Hepatocyte (in vitro differentiated cells): Measurements from ENCODE around the gene RECQL. TPM values are rescaled to one million over a fixed set of nuclear protein-coding genes. Genes with fewer than 3 reads are reported as not detected.
A peak's percentile ranks its signal among the peaks of the same experiment; 100 is the strongest.

Experiments
- DNase-seq: peaks from one replicate; pipeline ENCODE4 v3.0.0-alpha.2; 2016; ENCODE audit warnings: low spot score
- H2AFZ ChIP-seq: fragments of 200-600 bp; sonication (generic); 2 replicates; pipeline ENCODE4 v1.6.0; 2016; ENCODE audit warnings: antibody characterized with exemption, mild to moderate bottlenecking
- H3K27ac ChIP-seq: fragments of 200-600 bp; sonication (generic); 2 replicates; pipeline ENCODE4 v1.5.1; 2016; ENCODE audit warnings: mild to moderate bottlenecking
- H3K27me3 ChIP-seq: fragments of 200-600 bp; sonication (generic); 2 replicates; pipeline ENCODE4 v1.6.1; 2016
- H3K36me3 ChIP-seq: fragments of 200-600 bp; sonication (generic); replicated peaks from 2 replicates; pipeline ENCODE4 v1.5.1; 2016; ENCODE audit warnings: low read depth; ENCODE audit not compliant: insufficient read depth
- H3K4me1 ChIP-seq: fragments of 200-600 bp; sonication (generic); 2 replicates; pipeline ENCODE4 v1.5.1; 2016; ENCODE audit warnings: mild to moderate bottlenecking, moderate library complexity; ENCODE audit not compliant: insufficient read depth
- H3K4me2 ChIP-seq: fragments of 200-600 bp; sonication (generic); 2 replicates; pipeline ENCODE4 v1.6.0; 2016
- H3K4me3 ChIP-seq: fragments of 200-600 bp; sonication (generic); 2 replicates; pipeline ENCODE4 v1.5.1; 2016; ENCODE audit warnings: mild to moderate bottlenecking
- H3K79me2 ChIP-seq: fragments of 200-600 bp; sonication (generic); 2 replicates; pipeline ENCODE4 v1.6.0; 2017; ENCODE audit warnings: mild to moderate bottlenecking
- H3K9me2 ChIP-seq: fragments of 200-600 bp; sonication (generic); replicated peaks from 2 replicates; pipeline ENCODE4 v1.6.0; 2017; ENCODE audit warnings: mild to moderate bottlenecking; ENCODE audit not compliant: insufficient read depth
- H3K9me3 ChIP-seq: fragments of 200-600 bp; sonication (generic); 2 replicates; pipeline ENCODE4 v1.5.1; 2016; ENCODE audit warnings: low read depth, mild to moderate bottlenecking
- H4K20me1 ChIP-seq: fragments of 200-600 bp; sonication (generic); 2 replicates; pipeline ENCODE4 v1.6.0; 2016; ENCODE audit warnings: mild to moderate bottlenecking; ENCODE audit not compliant: insufficient read depth, poor library complexity, severe bottlenecking
- CTCF ChIP-seq: fragments of 200-600 bp; sonication (generic); IDR thresholded peaks from 2 replicates; pipeline ENCODE4 v1.5.1; 2016; ENCODE audit warnings: antibody characterized with exemption, mild to moderate bottlenecking; ENCODE audit not compliant: poor library complexity
- EZH2 ChIP-seq: fragments of 200-600 bp; sonication (generic); IDR thresholded peaks from 2 replicates; pipeline ENCODE4 v1.6.1; 2016; ENCODE audit warnings: antibody characterized with exemption, mild to moderate bottlenecking, borderline replicate concordance
- EZH2phosphoT487 ChIP-seq: fragments of 200-600 bp; sonication (generic); IDR thresholded peaks from one replicate; pipeline ENCODE4 v1.6.1; 2018; ENCODE audit warnings: antibody characterized with exemption, mild to moderate bottlenecking, low read depth, moderate library complexity; ENCODE audit not compliant: unreplicated experiment, severe bottlenecking
- WGBS: methylation state at CpG from one replicate; pipeline ENCODE4 v1.1.6; 2016; ENCODE audit warnings: low lambda C conversion rate; ENCODE audit errors: missing lambda C conversion rate; 5-methylcytosine and 5-hydroxymethylcytosine counted together
- polyA plus RNA-seq: library from polyadenylated mRNA; unstranded; fragments of >200 nt; fragmentation: Nextera tagmentation; extraction: Ambion mirVana; gene quantifications from 2 replicates; pipeline ENCODE4 v1.2.1, GENCODE V29; 2016
- total RNA-seq: library from RNA; depleted of rRNA; stranded (reverse); fragments of >200 nt; gene quantifications from 2 replicates; pipeline ENCODE4 v1.2.3, GENCODE V29; 2014

RECQL gene
- total and polyA plus RNA-seq, 2 experiments from 2014 or later, result 15.5 to 40.6 TPM

GRCh38 chr12:21453312-21453852 lies 48.1 kb downstream of the RECQL start:
- DNase-seq, result no peak
- WGBS, result 96% methylated on average over 4 of the region's 4 CpGs
- H3K36me3 ChIP-seq, result no peaks in the 10 kb centered on the region

GRCh38 chr12:21451529-21451928 lies 49.9 kb downstream of the RECQL start:
- Histone ChIP-seq H3K4me2 (no peak overlapping the region), H3K27ac (no peak overlapping the region), H3K79me2 (no peaks in the 10 kb centered on the region), H3K4me1 (no peaks in the 10 kb centered on the region), H3K36me3 (no peaks in the 10 kb centered on the region), H3K4me3 (no peak overlapping the region), H3K9me2 (no peaks in the 10 kb centered on the region), H3K9me3 (no peaks in the 10 kb centered on the region), H3K27me3 (no peaks in the 10 kb centered on the region), H2AFZ (no peak overlapping the region), H4K20me1 (no peaks in the 10 kb centered on the region)
- WGBS, result 39% methylated on average over 1 of the region's 1 CpG
- DNase-seq, result no peak
- TF ChIP-seq CTCF, result peak; percentile 5
- no peak for TF ChIP-seq EZH2

More at GRCh38 chr12:21453312-21453852, 48.1 kb downstream of the RECQL start:
- Histone ChIP-seq H3K27me3 (no peaks in the 10 kb centered on the region), H3K4me3 (no peak overlapping the region), H3K4me1 (no peaks in the 10 kb centered on the region), H3K9me2 (no peaks in the 10 kb centered on the region), H3K4me2 (no peak overlapping the region), H3K27ac (no peak overlapping the region), H3K9me3 (no peaks in the 10 kb centered on the region), H2AFZ (no peak overlapping the region), H3K79me2 (no peaks in the 10 kb centered on the region), H4K20me1 (no peaks in the 10 kb centered on the region)
- TF ChIP-seq EZH2 (no peak), CTCF (no peak), EZH2phosphoT487 (no peak)

- peak; percentile 99 for TF ChIP-seq EZH2phosphoT487
- TF ChIP-seq EZH2, result no peak
- Histone ChIP-seq H3K9me2 (no peaks in the 10 kb centered on the region), H3K36me3 (no peaks in the 10 kb centered on the region), H3K9me3 (no peaks in the 10 kb centered on the region), H4K20me1 (peaks cover 3% of the 10 kb centered on the region), H3K4me3 (no peak overlapping the region), H3K27ac (no peak overlapping the region), H3K4me2 (peak overlapping the region; percentile 11), H3K4me1 (no peaks in the 10 kb centered on the region), H3K27me3 (no peaks in the 10 kb centered on the region), H2AFZ (no peak overlapping the region), H3K79me2 (peaks cover under 1% of the 10 kb centered on the region)
- DNase-seq, result no peak
Observed at GRCh38 chr12:21444193-21445146, 57.0 kb downstream of the RECQL start.

- H3K4me2 ChIP-seq, result peak overlapping the region; percentile 76
- H3K79me2 ChIP-seq, result peaks cover 12% of the 10 kb centered on the region
- no peak overlapping the region for H3K27ac ChIP-seq
- no peaks in the 10 kb centered on the region for H3K9me3 ChIP-seq
- no peak overlapping the region for H3K4me3 ChIP-seq
- no peaks in the 10 kb centered on the region for H3K9me2 ChIP-seq
- no peaks in the 10 kb centered on the region for H3K36me3 ChIP-seq
- H4K20me1 ChIP-seq, result no peaks in the 10 kb centered on the region
- no peaks in the 10 kb centered on the region for H3K27me3 ChIP-seq
- TF ChIP-seq CTCF, result no peak
- TF ChIP-seq EZH2, result no peak
- TF ChIP-seq EZH2phosphoT487, result no peak
- H2AFZ ChIP-seq, result no peak overlapping the region
- DNase-seq, result no peak
- 96% methylated on average over 3 of the region's 3 CpGs for WGBS
- peaks cover 4% of the 10 kb centered on the region for H3K4me1 ChIP-seq
Observed at GRCh38 chr12:21439347-21439746, 62.1 kb downstream of the RECQL start.
